HCT116 (cell line): ENCODE data around the gene SLC24A1. TPM values are rescaled to one million over a fixed set of nuclear protein-coding genes. Genes with fewer than 3 reads are reported as not detected.

Experiments used
- ATAC-seq: fragments of 200-7000 bp; cut with Tn5 transposase; 2 replicates; pipeline ENCODE4 v1.9.1; 2020; ENCODE audit warnings: mild to moderate bottlenecking, moderate library complexity
- BruUV-seq: library from RNA; stranded (reverse); fragments of 400-500 nt; replicated peaks from 2 replicates; lab custom pipeline; 2021; lab: Mats Ljungman, UMichigan
- CTCF ChIA-PET: fragments of 300-600 bp; sonication (Branson Sonifier 250); formaldehyde crosslinking; loops from one replicate; lab custom pipeline; 2021; ENCODE audit warnings: antibody characterized with exemption; lab: Charles Lee
- POLR2A ChIA-PET: fragments of 300-600, 350-600 bp; sonication (Branson Sonifier 250); formaldehyde crosslinking; loops from one replicate; lab custom pipeline; 2021; ENCODE audit warnings: antibody characterized with exemption; lab: Charles Lee
- RAD21 ChIA-PET, 2 experiments: fragments of 300-600 bp; sonication (Branson Sonifier 250); formaldehyde crosslinking; loops; one replicate each; lab custom pipeline; 2023; ENCODE audit warnings: low total read pairs in 2 of 2; ENCODE audit not compliant: uncharacterized antibody in 2 of 2, unreplicated experiment in 2 of 2, low non-redundant PET in 1 of 2; lab: Charles Lee
- DNase-seq: peaks from one replicate; pipeline ENCODE4 v3.0.0-alpha.2; 2010; ENCODE audit warnings: low read depth, low spot score
- H2AFZ ChIP-seq: fragments of 200-600 bp; shearing (Covaris generic), sonication (generic); 2 replicates; pipeline ENCODE4 v1.6.1; 2017; ENCODE audit warnings: low read depth, mixed run types, mixed read lengths, antibody characterized with exemption, low read length; ENCODE audit not compliant: poor library complexity, severe bottlenecking
- H3K27ac ChIP-seq: 2 replicates; pipeline ENCODE4 v1.5.1; 2012; ENCODE audit warnings: low read depth, low read length
- H3K27me3 ChIP-seq: fragments of 200-600 bp; sonication (generic); 2 replicates; pipeline ENCODE4 v1.6.1; 2016; ENCODE audit warnings: mixed run types, low read length, mixed read lengths; ENCODE audit not compliant: insufficient read depth
- H3K36me3 ChIP-seq, 2 experiments: fragments of 200-500 bp in 1 of 2; fragments of 200-600 bp in 1 of 2; sonication (Bioruptor generic) in 1 of 2; sonication (generic) in 1 of 2; 2 replicates each; pipeline versions ENCODE4 v1.5.1 to v1.6.1; 2014 to 2016; ENCODE audit warnings: low read length in 2 of 2, inconsistent platforms in 1 of 2, mixed read lengths in 1 of 2, mixed run types in 1 of 2; ENCODE audit not compliant: insufficient read depth in 2 of 2, control insufficient read depth in 1 of 2
- H3K4me1 ChIP-seq, 2 experiments: fragments of 200-600 bp in 1 of 2; sonication (generic) in 1 of 2; 2 replicates each; pipeline versions ENCODE4 v1.5.1 to v1.6.1; 2012 to 2017; ENCODE audit warnings: low read length in 2 of 2, inconsistent platforms in 1 of 2, mild to moderate bottlenecking in 1 of 2, mixed read lengths in 1 of 2, mixed run types in 1 of 2, moderate library complexity in 1 of 2; ENCODE audit not compliant: insufficient read depth in 2 of 2, control insufficient read depth in 1 of 2
- H3K4me2 ChIP-seq: fragments of 200-600 bp; sonication (generic); 2 replicates; pipeline ENCODE4 v1.6.1; 2017; ENCODE audit warnings: mixed run types, low read length, mixed read lengths
- H3K4me3 ChIP-seq, 2 experiments: fragments of 200-600 bp in 1 of 2; sonication (generic) in 1 of 2; replicated peaks in 1 of 2; 2 replicates each; pipeline ENCODE4 v1.5.1; 2011 to 2016; ENCODE audit warnings: low read length in 2 of 2, control low read depth in 1 of 2, low read depth in 1 of 2, mild to moderate bottlenecking in 1 of 2, mixed read lengths in 1 of 2, mixed run types in 1 of 2
- H3K79me2 ChIP-seq: fragments of 200-600 bp; sonication (generic); 2 replicates; pipeline ENCODE4 v1.6.1; 2017; ENCODE audit warnings: mild to moderate bottlenecking, mixed run types, low read length, moderate library complexity, mixed read lengths; ENCODE audit not compliant: insufficient read depth
- H3K9ac ChIP-seq: fragments of 200-600 bp; sonication (generic); 2 replicates; pipeline ENCODE4 v1.6.1; 2016; ENCODE audit warnings: low read length, mixed read lengths
- H3K9me2 ChIP-seq: fragments of 200-600 bp; sonication (generic), shearing (Covaris generic); 2 replicates; pipeline ENCODE4 v1.6.1; 2017; ENCODE audit warnings: mixed run types, mild to moderate bottlenecking, moderate library complexity; ENCODE audit not compliant: insufficient read depth
- H3K9me3 ChIP-seq, 2 experiments: fragments of 200-500 bp in 1 of 2; fragments of 200-600 bp in 1 of 2; sonication (Bioruptor generic) in 1 of 2; sonication (generic) in 1 of 2; 2 replicates each; pipeline ENCODE4 v1.6.1; 2014 to 2017; ENCODE audit warnings: low read length in 2 of 2, mixed read lengths in 2 of 2, inconsistent platforms in 1 of 2, low read depth in 1 of 2, mild to moderate bottlenecking in 1 of 2, mixed run types in 1 of 2, moderate library complexity in 1 of 2; ENCODE audit not compliant: control insufficient read depth in 1 of 2, insufficient read depth in 1 of 2
- H4K20me1 ChIP-seq: fragments of 200-600 bp; sonication (generic), shearing (Covaris generic); 2 replicates; pipeline ENCODE4 v1.6.1; 2017; ENCODE audit warnings: mixed run types, mild to moderate bottlenecking, moderate library complexity; ENCODE audit not compliant: insufficient read depth
- CBX3 ChIP-seq: IDR thresholded peaks from 2 replicates; pipeline ENCODE4 v1.6.1; 2012; ENCODE audit warnings: low read depth
- CEBPB ChIP-seq: IDR thresholded peaks from 2 replicates; pipeline ENCODE4 v1.6.1; 2012; ENCODE audit warnings: low read depth
- EGR1 ChIP-seq: IDR thresholded peaks from 2 replicates; pipeline ENCODE4 v1.6.1; 2012; ENCODE audit warnings: low read depth
- EZH2 ChIP-seq: fragments of 200-600 bp; sonication (generic); IDR thresholded peaks from 2 replicates; pipeline ENCODE4 v1.6.1; 2017; ENCODE audit warnings: antibody characterized with exemption, mixed run types
- EZH2phosphoT487 ChIP-seq: fragments of 200-600 bp; IDR thresholded peaks from 2 replicates; pipeline ENCODE4 v1.6.1; 2018; ENCODE audit warnings: antibody characterized with exemption, borderline replicate concordance
- FOSL1 ChIP-seq: IDR thresholded peaks from 2 replicates; pipeline ENCODE4 v1.6.1; 2012; ENCODE audit warnings: low read depth
- JUND ChIP-seq: IDR thresholded peaks from 2 replicates; pipeline ENCODE4 v1.6.1; 2012
- POLR2A ChIP-seq: IDR thresholded peaks from 2 replicates; pipeline ENCODE4 v1.7.0; 2011; ENCODE audit warnings: borderline replicate concordance; ENCODE audit not compliant: insufficient read depth, insufficient read length; ENCODE audit errors: extremely low read depth
- POLR2AphosphoS5 ChIP-seq: IDR thresholded peaks from 2 replicates; pipeline ENCODE4 v1.6.1; 2011; ENCODE audit warnings: mild to moderate bottlenecking, low read depth, low read length, moderate library complexity
- RAD21 ChIP-seq: IDR thresholded peaks from 2 replicates; pipeline ENCODE4 v1.6.1; 2012; ENCODE audit warnings: low read depth, mild to moderate bottlenecking
- SP1 ChIP-seq: IDR thresholded peaks from 2 replicates; pipeline ENCODE4 v1.6.1; 2012; ENCODE audit warnings: low read depth
- SRF ChIP-seq: IDR thresholded peaks from 2 replicates; pipeline ENCODE4 v1.6.1; 2012; ENCODE audit warnings: low read depth
- TCF7L2 ChIP-seq: IDR thresholded peaks from 2 replicates; pipeline ENCODE4 v1.7.0; 2011; ENCODE audit warnings: borderline replicate concordance, inconsistent platforms; ENCODE audit not compliant: insufficient read depth, insufficient read length; ENCODE audit errors: extremely low read depth
- YY1 ChIP-seq: IDR thresholded peaks from 2 replicates; pipeline ENCODE4 v1.6.1; 2011; ENCODE audit warnings: low read length, low read depth, moderate library complexity, mild to moderate bottlenecking; ENCODE audit not compliant: insufficient replicate concordance; ENCODE audit errors: extremely low read depth
- ZNF274 ChIP-seq: fragments of 200-500 bp; sonication (Bioruptor generic); IDR thresholded peaks from 2 replicates; pipeline ENCODE4 v1.6.1; 2014; ENCODE audit warnings: mild to moderate bottlenecking, low read depth, low read length, inconsistent platforms
- intact Hi-C: fragments of 100-400 bp; cut with micrococcal nuclease; formaldehyde crosslinking; loops from 2 replicates; pipeline ENCODE4 v1.10.0; 2022
- total RNA-seq: library from RNA; stranded (reverse); gene quantifications from one replicate; pipeline ENCODE4 v1.2.1, GENCODE V29; 2021; ENCODE audit not compliant: unreplicated experiment
- TF ChIP-seq, protein P1 (sequence below), 3 experiments: fragments of 200-600 bp in 1 of 3; sonication (generic) in 1 of 3; IDR thresholded peaks in 2 of 3; conservative IDR thresholded peaks in 1 of 3; 2 replicates each; pipeline ENCODE4 v1.5.1; 2012 to 2017; ENCODE audit warnings: low read depth in 2 of 3, low read length in 2 of 3, antibody characterized with exemption in 1 of 3, borderline replicate concordance in 1 of 3, control low read depth in 1 of 3, mild to moderate bottlenecking in 1 of 3, mixed read lengths in 1 of 3, mixed run types in 1 of 3, moderate library complexity in 1 of 3; ENCODE audit not compliant: insufficient read depth in 1 of 3
- TF ChIP-seq, protein P2 (sequence below): IDR thresholded peaks from 2 replicates; pipeline ENCODE4 v1.6.1; 2012
- TF ChIP-seq, protein P3 (sequence below): IDR thresholded peaks from 2 replicates; pipeline ENCODE4 v1.6.1; 2011; ENCODE audit warnings: mild to moderate bottlenecking, low read length, moderate library complexity; ENCODE audit not compliant: insufficient replicate concordance; ENCODE audit errors: extremely low read depth
- TF ChIP-seq, protein P4 (sequence below): IDR thresholded peaks from 2 replicates; pipeline ENCODE4 v1.6.1; 2012

Gene SLC24A1
- total RNA-seq, 1 experiment from 2014 or later: 15.9 TPM

DNA sequence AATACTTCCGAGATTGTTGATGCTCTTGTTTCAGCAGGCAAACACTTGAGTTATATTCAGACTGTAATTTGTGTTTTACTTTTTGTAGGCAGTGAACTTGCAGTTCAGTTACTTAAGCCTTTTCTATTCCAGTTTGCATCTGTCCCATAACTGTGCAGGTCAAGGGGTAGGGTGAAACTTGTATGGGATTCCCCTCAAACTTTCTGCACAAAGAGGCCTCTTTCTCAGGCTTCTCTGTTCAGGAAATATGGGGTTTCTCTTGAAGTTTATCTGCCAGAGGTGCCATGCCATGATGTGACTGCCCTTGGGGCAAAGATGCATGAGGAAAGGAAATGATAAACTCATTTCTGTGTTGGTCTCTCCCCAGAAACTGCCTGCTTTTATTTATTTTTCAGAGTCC, 66.7 kb downstream of the SLC24A1 start:
- no peaks in the 10 kb centered on the region for H3K79me2 ChIP-seq
- no TSS peak for BruUV-seq
- H2AFZ ChIP-seq: no peak overlapping the region
- RAD21 ChIA-PET: no interaction called here
- intact Hi-C loops: no loop called here
- no peak overlapping the region for H3K27ac ChIP-seq
- no peak for TF ChIP-seq SRF
- TF ChIP-seq, protein P1, sequence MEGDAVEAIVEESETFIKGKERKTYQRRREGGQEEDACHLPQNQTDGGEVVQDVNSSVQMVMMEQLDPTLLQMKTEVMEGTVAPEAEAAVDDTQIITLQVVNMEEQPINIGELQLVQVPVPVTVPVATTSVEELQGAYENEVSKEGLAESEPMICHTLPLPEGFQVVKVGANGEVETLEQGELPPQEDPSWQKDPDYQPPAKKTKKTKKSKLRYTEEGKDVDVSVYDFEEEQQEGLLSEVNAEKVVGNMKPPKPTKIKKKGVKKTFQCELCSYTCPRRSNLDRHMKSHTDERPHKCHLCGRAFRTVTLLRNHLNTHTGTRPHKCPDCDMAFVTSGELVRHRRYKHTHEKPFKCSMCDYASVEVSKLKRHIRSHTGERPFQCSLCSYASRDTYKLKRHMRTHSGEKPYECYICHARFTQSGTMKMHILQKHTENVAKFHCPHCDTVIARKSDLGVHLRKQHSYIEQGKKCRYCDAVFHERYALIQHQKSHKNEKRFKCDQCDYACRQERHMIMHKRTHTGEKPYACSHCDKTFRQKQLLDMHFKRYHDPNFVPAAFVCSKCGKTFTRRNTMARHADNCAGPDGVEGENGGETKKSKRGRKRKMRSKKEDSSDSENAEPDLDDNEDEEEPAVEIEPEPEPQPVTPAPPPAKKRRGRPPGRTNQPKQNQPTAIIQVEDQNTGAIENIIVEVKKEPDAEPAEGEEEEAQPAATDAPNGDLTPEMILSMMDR (IDR thresholded peaks at IDR 0.05 in 2 of 3, conservative IDR thresholded peaks at IDR 0.05 in 1 of 3; ENCODE audit: borderline replicate concordance in 1 of 3, insufficient read depth in 1 of 3, low read depth in 2 of 3, low read length in 2 of 3): no peak
- TF ChIP-seq EZH2: no peak
- TF ChIP-seq, protein P2, sequence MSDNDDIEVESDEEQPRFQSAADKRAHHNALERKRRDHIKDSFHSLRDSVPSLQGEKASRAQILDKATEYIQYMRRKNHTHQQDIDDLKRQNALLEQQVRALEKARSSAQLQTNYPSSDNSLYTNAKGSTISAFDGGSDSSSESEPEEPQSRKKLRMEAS: no peak
- TF ChIP-seq JUND: no peak
- no peak for TF ChIP-seq EGR1
- no peak for TF ChIP-seq SP1
- TF ChIP-seq POLR2A: no peak
- TF ChIP-seq ZNF274: no peak
- no peak for TF ChIP-seq FOSL1
- TF ChIP-seq, protein P3, sequence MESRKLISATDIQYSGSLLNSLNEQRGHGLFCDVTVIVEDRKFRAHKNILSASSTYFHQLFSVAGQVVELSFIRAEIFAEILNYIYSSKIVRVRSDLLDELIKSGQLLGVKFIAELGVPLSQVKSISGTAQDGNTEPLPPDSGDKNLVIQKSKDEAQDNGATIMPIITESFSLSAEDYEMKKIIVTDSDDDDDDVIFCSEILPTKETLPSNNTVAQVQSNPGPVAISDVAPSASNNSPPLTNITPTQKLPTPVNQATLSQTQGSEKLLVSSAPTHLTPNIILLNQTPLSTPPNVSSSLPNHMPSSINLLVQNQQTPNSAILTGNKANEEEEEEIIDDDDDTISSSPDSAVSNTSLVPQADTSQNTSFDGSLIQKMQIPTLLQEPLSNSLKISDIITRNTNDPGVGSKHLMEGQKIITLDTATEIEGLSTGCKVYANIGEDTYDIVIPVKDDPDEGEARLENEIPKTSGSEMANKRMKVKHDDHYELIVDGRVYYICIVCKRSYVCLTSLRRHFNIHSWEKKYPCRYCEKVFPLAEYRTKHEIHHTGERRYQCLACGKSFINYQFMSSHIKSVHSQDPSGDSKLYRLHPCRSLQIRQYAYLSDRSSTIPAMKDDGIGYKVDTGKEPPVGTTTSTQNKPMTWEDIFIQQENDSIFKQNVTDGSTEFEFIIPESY: no peak
- TF ChIP-seq RAD21: no peak
- TF ChIP-seq, protein P4, sequence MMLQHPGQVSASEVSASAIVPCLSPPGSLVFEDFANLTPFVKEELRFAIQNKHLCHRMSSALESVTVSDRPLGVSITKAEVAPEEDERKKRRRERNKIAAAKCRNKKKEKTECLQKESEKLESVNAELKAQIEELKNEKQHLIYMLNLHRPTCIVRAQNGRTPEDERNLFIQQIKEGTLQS: no peak
- TF ChIP-seq TCF7L2: no peak
- no peak for TF ChIP-seq POLR2AphosphoS5
- TF ChIP-seq EZH2phosphoT487: no peak
- no peak for TF ChIP-seq CEBPB
- TF ChIP-seq YY1: no peak
- TF ChIP-seq CBX3: no peak
- no peak overlapping the region for H3K9ac ChIP-seq
- POLR2A ChIA-PET: no interaction called here
- no peak overlapping the region for H3K4me2 ChIP-seq
- ATAC-seq (no peak), DNase-seq (no peak)
- H3K4me3 ChIP-seq: no peak overlapping the region
- CTCF ChIA-PET: no interaction called here
- no peaks in the 10 kb centered on the region for H3K27me3 ChIP-seq
- peaks cover 0 to 3% of the 10 kb centered on the region in 2 experiments; a peak in 1 of 4 replicates for H3K36me3 ChIP-seq
- no peaks in the 10 kb centered on the region for H4K20me1 ChIP-seq
- no peaks in the 10 kb centered on the region for H3K9me2 ChIP-seq
- H3K9me3 ChIP-seq: no peaks in the 10 kb centered on the region
- H3K4me1 ChIP-seq: no peaks in the 10 kb centered on the region
